GM12878 (cell line): ENCODE measurements around the gene CCSER2. TPM values are rescaled to one million over a fixed set of nuclear protein-coding genes. Genes with fewer than 3 reads are reported as not detected.

Experiments
- ATAC-seq: fragments of 200-7000 bp; cut with Tn5 transposase; 3 replicates; pipeline ENCODE4 v1.9.1; 2020; ENCODE audit warnings: mild to moderate bottlenecking, moderate library complexity
- BruUV-seq: library from RNA; stranded (reverse); fragments of 400-500 nt; replicated peaks from 2 replicates; lab custom pipeline; 2021; lab: Mats Ljungman, UMichigan
- CTCF ChIA-PET: fragments of 300-600 bp; sonication (Branson Sonifier 250); formaldehyde crosslinking; extraction: SDS; loops from one replicate; lab custom pipeline; 2021; ENCODE audit warnings: inconsistent platforms; lab: Yijun Ruan, JAX
- POLR2A ChIA-PET: fragments of 350-600 bp; formaldehyde crosslinking; extraction: SDS; loops from one replicate; lab custom pipeline; 2021; ENCODE audit warnings: inconsistent platforms; lab: Charles Lee
- RAD21 ChIA-PET: fragments of 300-600 bp; sonication (Branson Sonifier 250); formaldehyde crosslinking; loops from one replicate; lab custom pipeline; 2023; ENCODE audit warnings: antibody characterized with exemption; ENCODE audit not compliant: unreplicated experiment; lab: Charles Lee
- SMC1A ChIA-PET: fragments of 300-600 bp; sonication (Branson Sonifier 250); formaldehyde crosslinking; loops from one replicate; lab custom pipeline; 2023; ENCODE audit not compliant: unreplicated experiment, uncharacterized antibody; lab: Charles Lee
- DNase-seq: peaks from one replicate; pipeline ENCODE4 v3.0.0-alpha.2; 2011; ENCODE audit warnings: low read depth, low spot score
- FAIRE-seq: peaks from 3 replicates; lab custom pipeline; 2011; peaks lifted over from hg19 to GRCh38; lab: Jason Lieb, UNC
- H2AFZ ChIP-seq: 2 replicates; pipeline ENCODE4 v1.6.0; 2011; ENCODE audit warnings: low read depth, low read length, control low read depth; ENCODE audit not compliant: control insufficient read depth
- H3K27ac ChIP-seq: 2 replicates; pipeline ENCODE4 v1.5.1; 2011; ENCODE audit warnings: control low read depth; ENCODE audit not compliant: control insufficient read depth, insufficient read depth
- H3K27me3 ChIP-seq, 2 experiments: replicated peaks in 1 of 2; 2 replicates each; pipeline versions ENCODE4 v1.6.0 to v1.6.1; 2011; ENCODE audit warnings: low read length in 1 of 2; ENCODE audit not compliant: control insufficient read depth in 2 of 2, insufficient read depth in 2 of 2
- H3K36me3 ChIP-seq, 2 experiments: 2 replicates each; pipeline ENCODE4 v1.5.1; 2011; ENCODE audit warnings: low read length in 1 of 2; ENCODE audit not compliant: control insufficient read depth in 2 of 2, insufficient read depth in 2 of 2
- H3K4me1 ChIP-seq: 2 replicates; pipeline ENCODE4 v1.6.1; 2011; ENCODE audit warnings: mild to moderate bottlenecking, low read length, moderate library complexity, mixed read lengths; ENCODE audit not compliant: control insufficient read depth, insufficient read depth
- H3K4me2 ChIP-seq: 2 replicates; pipeline ENCODE4 v1.6.0; 2011; ENCODE audit warnings: control low read depth; ENCODE audit not compliant: control insufficient read depth, insufficient read depth
- H3K4me3 ChIP-seq: fragments of 200-600 bp; sonication (generic); 2 replicates; pipeline ENCODE4 v1.5.1; 2016
- H3K79me2 ChIP-seq: 2 replicates; pipeline ENCODE4 v1.6.0; 2011; ENCODE audit warnings: low read length; ENCODE audit not compliant: control insufficient read depth, insufficient read depth
- H3K9ac ChIP-seq: 2 replicates; pipeline ENCODE4 v1.8.0; 2011; ENCODE audit warnings: low read length, control low read depth, mixed read lengths; ENCODE audit not compliant: control insufficient read depth, insufficient read depth
- H3K9me3 ChIP-seq: replicated peaks from 3 replicates; pipeline ENCODE4 v1.5.1; 2011; ENCODE audit warnings: mild to moderate bottlenecking, low read length; ENCODE audit not compliant: control insufficient read depth, insufficient read depth
- H4K20me1 ChIP-seq: 2 replicates; pipeline ENCODE4 v1.6.0; 2011; ENCODE audit not compliant: control insufficient read depth, insufficient read depth
- ESRRA ChIP-seq: IDR thresholded peaks from 2 replicates; pipeline ENCODE4 v1.6.1; 2012; ENCODE audit warnings: mild to moderate bottlenecking, low read length, improper control_type of control experiment
- FOS ChIP-seq: IDR thresholded peaks from 3 replicates; pipeline ENCODE4 v1.6.1; 2011; ENCODE audit warnings: borderline replicate concordance; ENCODE audit not compliant: insufficient read length; ENCODE audit errors: extremely low read depth
- IKZF1 ChIP-seq: fragments of 450-650 bp; conservative IDR thresholded peaks from 2 replicates; pipeline ENCODE4 v1.6.1; 2017; ENCODE audit warnings: antibody characterized with exemption, mild to moderate bottlenecking
- MXI1 ChIP-seq: fragments of 150-350 bp; IDR thresholded peaks from 2 replicates; pipeline ENCODE4 v1.6.1; 2011; ENCODE audit warnings: low read depth, mild to moderate bottlenecking, inconsistent platforms, low read length, improper control_type of control experiment
- SP1 ChIP-seq: IDR thresholded peaks from one replicate; pipeline ENCODE4 v1.6.1; 2011; ENCODE audit warnings: low read depth, low read length
- ZNF24 ChIP-seq: fragments of 450-650 bp; IDR thresholded peaks from 2 replicates; pipeline ENCODE4 v1.6.1; 2017; ENCODE audit warnings: antibody characterized with exemption, mild to moderate bottlenecking
- ZNF622 ChIP-seq: fragments of 450-650 bp; IDR thresholded peaks from 2 replicates; pipeline ENCODE4 v1.6.1; 2017; ENCODE audit warnings: mild to moderate bottlenecking, inconsistent platforms
- WGBS: methylation state at CpG from one replicate; pipeline ENCODE4 v1.1.6; 2016; ENCODE audit warnings: low lambda C conversion rate; ENCODE audit not compliant: insufficient replicate concordance, insufficient coverage; ENCODE audit errors: missing lambda C conversion rate; 5-methylcytosine and 5-hydroxymethylcytosine counted together
- in situ Hi-C: fragments of 300-500 bp; cut with MboI; formaldehyde crosslinking; loops from 9 replicates; pipeline ENCODE4 v1.14.3; 2018; ENCODE audit warnings: mixed read lengths
- intact Hi-C: fragments of 100-400 bp; cut with micrococcal nuclease; formaldehyde crosslinking; loops from one replicate; pipeline ENCODE4 v1.14.2; 2022; ENCODE audit not compliant: unreplicated experiment
- polyA plus RNA-seq, 11 experiments: library from polyadenylated mRNA; depleted of rRNA in 4 of 11; unstranded in 6 of 11; stranded (reverse) in 5 of 11; fragments of >200 nt; fragmentation: Nextera tagmentation in 4 of 11; fragmentation: Illumina TruSeq in 1 of 11; extraction: Ambion mirVana in 4 of 11; extraction: Trizol in 1 of 11; gene quantifications; 1 replicate in 1 of 11; 2 replicates in 10 of 11; pipeline versions ENCODE4 v1.2.1 to v1.2.3, GENCODE V29; 2011 to 2016; ENCODE audit warnings: inconsistent platforms in 2 of 11, missing spikeins in 2 of 11, low read depth in 1 of 11
- total RNA-seq, 4 experiments: library from RNA; depleted of rRNA in 3 of 4; stranded (reverse); fragments of >200 nt in 3 of 4; fragmentation: Illumina TruSeq in 1 of 4; extraction: Trizol in 1 of 4; gene quantifications; 2 replicates each; pipeline versions ENCODE4 v1.2.1 to v1.2.3, GENCODE V29; 2013 to 2021
- TF ChIP-seq, protein P1 (sequence below): fragments of 450-650 bp; IDR thresholded peaks from 2 replicates; pipeline ENCODE4 v1.6.1; 2018; ENCODE audit warnings: mild to moderate bottlenecking, low read depth, moderate library complexity; ENCODE audit not compliant: partially characterized antibody
- TF ChIP-seq, protein P2 (sequence below): IDR thresholded peaks from 2 replicates; pipeline ENCODE4 v1.6.1; 2012; ENCODE audit warnings: low read depth, low read length, improper control_type of control experiment

Gene CCSER2
- total and polyA plus RNA-seq, 10 of the 15 experiments (the other 5 are each of a cell fraction or from before 2014, with no cell fraction given), result 4.7 to 18.8 (median 13.2) TPM

DNA sequence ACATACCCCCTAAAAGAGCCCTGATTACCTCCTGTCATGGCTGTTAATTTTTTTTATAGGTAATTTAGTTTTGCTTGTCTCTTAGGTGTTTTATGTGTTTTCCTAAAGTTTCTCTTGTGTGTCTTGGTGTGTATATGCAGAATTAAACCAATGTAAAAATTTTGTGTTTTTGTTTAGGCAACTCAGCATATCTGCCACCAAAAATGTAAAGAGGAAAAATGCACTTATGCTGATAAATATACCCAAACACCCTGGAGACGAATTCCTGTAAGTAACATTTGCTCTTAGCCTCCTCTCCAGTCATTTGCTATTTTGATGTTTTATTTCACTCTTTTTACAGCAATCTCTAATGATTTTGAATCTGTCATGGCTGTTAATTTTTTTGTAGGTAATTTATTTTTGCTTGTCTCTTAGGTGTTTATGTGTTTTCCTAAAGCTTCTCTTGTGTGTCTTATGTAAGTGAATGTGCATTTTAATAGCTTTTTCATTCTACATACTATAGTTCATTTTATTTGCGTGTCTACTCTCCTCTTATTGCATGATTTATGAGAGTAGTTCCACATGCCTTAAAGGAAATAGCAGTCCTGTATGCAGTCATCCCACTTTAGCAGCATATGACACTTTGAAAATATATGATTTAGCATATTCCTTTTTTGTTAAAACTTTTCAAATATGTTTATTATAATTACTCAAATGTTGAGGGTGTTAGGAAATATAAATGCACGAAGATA, 149.2 kb downstream of the CCSER2 start:
- Histone ChIP-seq H3K4me2 (no peak overlapping the region), H3K4me3 (no peak overlapping the region), H4K20me1 (no peaks in the 10 kb centered on the region), H3K4me1 (no peaks in the 10 kb centered on the region), H3K79me2 (no peaks in the 10 kb centered on the region), H2AFZ (no peak overlapping the region), H3K36me3 (no peaks in the 10 kb centered on the region), H3K9me3 (no peaks in the 10 kb centered on the region), H3K27ac (no peak overlapping the region), H3K9ac (no peak overlapping the region), H3K27me3 (no peaks in the 10 kb centered on the region)
- RAD21 ChIA-PET, result no interaction called here
- 78% methylated on average over 3 of the region's 3 CpGs for WGBS
- BruUV-seq, result no TSS peak
- in situ Hi-C loops (no loop called here), intact Hi-C loops (no loop called here)
- POLR2A ChIA-PET, result no interaction called here
- no peak for DNase-seq
- SMC1A ChIA-PET, result no interaction called here
- CTCF ChIA-PET, result no interaction called here
- ATAC-seq, result no peak
- FAIRE-seq, result no peak
- TF ChIP-seq SP1, result no peak
- TF ChIP-seq ZNF24, result no peak
- no peak for TF ChIP-seq FOS
- TF ChIP-seq, protein P1, sequence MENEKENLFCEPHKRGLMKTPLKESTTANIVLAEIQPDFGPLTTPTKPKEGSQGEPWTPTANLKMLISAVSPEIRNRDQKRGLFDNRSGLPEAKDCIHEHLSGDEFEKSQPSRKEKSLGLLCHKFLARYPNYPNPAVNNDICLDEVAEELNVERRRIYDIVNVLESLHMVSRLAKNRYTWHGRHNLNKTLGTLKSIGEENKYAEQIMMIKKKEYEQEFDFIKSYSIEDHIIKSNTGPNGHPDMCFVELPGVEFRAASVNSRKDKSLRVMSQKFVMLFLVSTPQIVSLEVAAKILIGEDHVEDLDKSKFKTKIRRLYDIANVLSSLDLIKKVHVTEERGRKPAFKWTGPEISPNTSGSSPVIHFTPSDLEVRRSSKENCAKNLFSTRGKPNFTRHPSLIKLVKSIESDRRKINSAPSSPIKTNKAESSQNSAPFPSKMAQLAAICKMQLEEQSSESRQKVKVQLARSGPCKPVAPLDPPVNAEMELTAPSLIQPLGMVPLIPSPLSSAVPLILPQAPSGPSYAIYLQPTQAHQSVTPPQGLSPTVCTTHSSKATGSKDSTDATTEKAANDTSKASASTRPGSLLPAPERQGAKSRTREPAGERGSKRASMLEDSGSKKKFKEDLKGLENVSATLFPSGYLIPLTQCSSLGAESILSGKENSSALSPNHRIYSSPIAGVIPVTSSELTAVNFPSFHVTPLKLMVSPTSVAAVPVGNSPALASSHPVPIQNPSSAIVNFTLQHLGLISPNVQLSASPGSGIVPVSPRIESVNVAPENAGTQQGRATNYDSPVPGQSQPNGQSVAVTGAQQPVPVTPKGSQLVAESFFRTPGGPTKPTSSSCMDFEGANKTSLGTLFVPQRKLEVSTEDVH, result no peak
- TF ChIP-seq, protein P2, sequence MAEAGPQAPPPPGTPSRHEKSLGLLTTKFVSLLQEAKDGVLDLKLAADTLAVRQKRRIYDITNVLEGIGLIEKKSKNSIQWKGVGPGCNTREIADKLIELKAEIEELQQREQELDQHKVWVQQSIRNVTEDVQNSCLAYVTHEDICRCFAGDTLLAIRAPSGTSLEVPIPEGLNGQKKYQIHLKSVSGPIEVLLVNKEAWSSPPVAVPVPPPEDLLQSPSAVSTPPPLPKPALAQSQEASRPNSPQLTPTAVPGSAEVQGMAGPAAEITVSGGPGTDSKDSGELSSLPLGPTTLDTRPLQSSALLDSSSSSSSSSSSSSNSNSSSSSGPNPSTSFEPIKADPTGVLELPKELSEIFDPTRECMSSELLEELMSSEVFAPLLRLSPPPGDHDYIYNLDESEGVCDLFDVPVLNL, result no peak
- no peak for TF ChIP-seq IKZF1
- no peak for TF ChIP-seq ZNF622
- no peak for TF ChIP-seq MXI1
- TF ChIP-seq ESRRA, result no peak
- TF ChIP-seq, all 136 proteins: peak for 0
